Skeletal muscle satellite cell (primary cell): ENCODE data around the gene KLK1.

ENCODE experiments used
- H3K27me3 ChIP-seq: 2 replicates; pipeline ENCODE4 v1.7.0; 2013; ENCODE audit warnings: low read length; ENCODE audit not compliant: control insufficient read depth, insufficient read depth
- H3K36me3 ChIP-seq: 2 replicates; pipeline ENCODE4 v1.7.0; 2013; ENCODE audit warnings: mild to moderate bottlenecking, control low read depth, low read length; ENCODE audit not compliant: insufficient read depth
- H3K4me1 ChIP-seq: 2 replicates; pipeline ENCODE4 v1.7.0; 2013; ENCODE audit warnings: low read length; ENCODE audit not compliant: control insufficient read depth, insufficient read depth
- H3K4me2 ChIP-seq: 2 replicates; pipeline ENCODE4 v1.7.0; 2013; ENCODE audit warnings: mild to moderate bottlenecking, low read length
- H3K4me3 ChIP-seq: 2 replicates; pipeline ENCODE4 v1.7.0; 2013; ENCODE audit warnings: low read length
- H3K9ac ChIP-seq: 2 replicates; pipeline ENCODE4 v1.7.0; 2013; ENCODE audit warnings: mild to moderate bottlenecking, low read depth, low read length, moderate library complexity
- H3K9me3 ChIP-seq: replicated peaks from 2 replicates; pipeline ENCODE4 v1.7.0; 2013; ENCODE audit warnings: mild to moderate bottlenecking, control low read depth, low read length

Gene KLK1

DNA sequence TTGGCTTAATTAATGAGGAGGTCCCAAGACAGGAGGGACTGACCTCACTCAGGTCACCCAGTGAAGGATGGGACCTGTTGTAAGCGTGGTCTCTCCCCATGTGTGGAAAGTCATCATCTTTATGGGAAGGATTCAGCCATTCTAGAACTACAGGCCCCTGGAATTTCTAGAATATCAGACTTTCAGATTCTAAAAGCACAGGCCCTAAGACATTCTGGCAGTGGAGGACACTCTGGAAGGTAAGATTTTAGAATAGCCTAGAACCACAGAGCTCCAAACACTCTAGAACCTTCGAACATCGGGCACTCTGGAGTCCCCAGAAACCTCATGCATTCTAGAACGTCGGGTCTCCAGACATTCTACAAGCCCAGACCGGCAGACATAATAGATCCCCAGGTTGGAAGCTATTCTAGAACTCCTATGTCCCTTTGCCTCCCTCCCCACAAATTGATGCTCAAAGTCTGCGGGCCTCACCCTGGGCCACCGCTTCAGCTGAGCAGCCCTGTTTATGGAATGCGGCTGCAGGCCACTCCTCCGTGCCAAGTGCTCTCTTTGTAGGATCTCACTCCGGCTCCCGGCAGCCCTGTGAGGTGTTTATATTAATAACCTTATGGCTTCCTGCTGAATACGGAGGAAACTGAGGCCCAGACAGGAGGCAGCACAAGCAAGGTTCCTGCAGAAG, 11.7 kb upstream of the KLK1 start:
- no peaks in the 10 kb centered on the region for H3K4me1 ChIP-seq
- H3K9me3 ChIP-seq: no peaks in the 10 kb centered on the region
- H3K9ac ChIP-seq: peak overlapping the region; percentile 56
- H3K27me3 ChIP-seq: no peaks in the 10 kb centered on the region
- no peaks in the 10 kb centered on the region for H3K36me3 ChIP-seq
- H3K4me3 ChIP-seq: peak overlapping the region; percentile 80
- H3K4me2 ChIP-seq: peak overlapping the region; percentile 97

DNA sequence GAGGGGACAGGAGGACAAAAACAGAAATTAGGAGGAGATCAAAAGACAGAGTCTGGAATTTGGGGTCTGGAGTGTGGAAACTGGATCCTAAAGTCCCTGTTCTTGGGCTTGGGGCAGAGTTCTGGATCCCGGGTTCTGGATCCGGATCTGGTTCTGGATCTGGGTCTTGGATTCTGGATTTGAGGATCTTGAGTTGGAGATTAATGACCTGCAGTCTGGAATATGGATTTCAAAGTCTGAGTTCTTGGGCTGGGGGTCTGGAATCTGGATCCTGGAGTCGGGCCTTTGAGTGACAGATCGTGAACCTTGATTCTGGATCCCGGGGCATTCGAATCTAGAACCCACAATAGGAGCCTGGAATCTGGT, 10.2 kb upstream of the KLK1 start:
- Histone ChIP-seq H3K9me3 (no peaks in the 10 kb centered on the region), H3K4me3 (no peak overlapping the region), H3K4me1 (no peaks in the 10 kb centered on the region), H3K27me3 (no peaks in the 10 kb centered on the region), H3K9ac (no peak overlapping the region), H3K4me2 (no peak overlapping the region), H3K36me3 (no peaks in the 10 kb centered on the region)

DNA sequence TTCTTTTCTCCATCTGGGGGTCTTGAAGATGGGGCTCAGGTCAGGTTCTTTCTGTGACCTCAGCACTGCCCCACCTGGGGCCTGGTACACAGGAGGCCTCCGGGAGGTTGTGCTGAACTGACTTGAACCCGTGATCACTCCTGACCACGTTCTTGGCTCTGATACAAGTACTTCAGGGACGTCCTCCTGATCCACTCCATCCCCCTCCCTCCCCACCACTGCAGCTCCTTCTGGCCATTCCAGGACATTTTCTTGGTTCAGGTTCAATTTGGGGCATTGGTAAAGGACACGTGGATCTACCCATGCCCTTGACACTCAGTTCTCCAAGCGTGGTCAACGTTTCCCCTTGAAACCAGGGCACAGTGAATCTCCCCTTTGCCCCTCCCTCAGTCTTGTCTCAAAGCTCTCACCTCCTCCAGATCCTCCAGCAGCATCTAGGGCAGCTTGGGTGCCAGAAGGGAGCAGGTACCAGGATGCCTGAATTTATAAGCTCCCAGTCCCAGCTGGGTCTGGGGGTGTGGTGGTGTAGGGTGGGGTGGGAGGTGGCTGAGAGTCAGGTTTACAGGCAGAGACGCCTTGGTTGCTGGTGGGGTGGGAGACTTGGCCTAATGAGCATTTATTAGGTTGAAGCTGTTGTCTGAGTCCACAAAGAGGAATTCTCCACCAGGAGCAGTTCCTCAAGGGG, 9.7 kb upstream of the KLK1 start, which contains the start of gene KLK15:
Gene KLK15 (minus strand): TSS at position 458 of the 685 bp plus-strand sequence. CDS start 2,082 bp downstream, outside the sequence.
- Histone ChIP-seq H3K9me3 (no peaks in the 10 kb centered on the region), H3K36me3 (no peaks in the 10 kb centered on the region), H3K4me2 (no peak within 1 kb of the TSS), H3K4me3 (no peak within 1 kb of the TSS), H3K4me1 (no peaks in the 10 kb centered on the region), H3K27me3 (no peaks in the 10 kb centered on the region), H3K9ac (no peak within 1 kb of the TSS)

DNA sequence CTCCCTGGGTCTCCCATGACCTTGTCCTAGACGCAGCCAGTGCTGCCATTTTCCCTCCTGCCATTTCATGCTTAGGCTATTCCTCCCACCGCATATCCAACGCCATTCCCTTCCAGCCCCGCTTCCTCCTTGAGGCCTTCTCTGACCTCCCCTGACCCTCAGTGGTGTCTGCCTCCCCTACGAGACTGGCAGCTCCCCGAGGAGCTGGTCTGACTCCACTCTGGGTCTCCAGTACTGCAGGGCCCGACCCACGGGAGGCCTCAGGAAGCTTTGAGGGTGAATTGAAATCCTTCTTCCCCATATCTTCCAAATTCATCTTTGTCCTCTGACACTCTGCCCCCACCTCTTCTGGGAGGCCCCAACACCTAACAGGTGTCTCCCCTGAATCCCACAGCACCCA, 9.1 kb upstream of the KLK1 start:
- H3K4me1 ChIP-seq: no peaks in the 10 kb centered on the region
- no peak overlapping the region for H3K4me2 ChIP-seq
- H3K9ac ChIP-seq: no peak overlapping the region
- H3K9me3 ChIP-seq: no peaks in the 10 kb centered on the region
- H3K27me3 ChIP-seq: no peaks in the 10 kb centered on the region
- no peaks in the 10 kb centered on the region for H3K36me3 ChIP-seq
- no peak overlapping the region for H3K4me3 ChIP-seq

DNA sequence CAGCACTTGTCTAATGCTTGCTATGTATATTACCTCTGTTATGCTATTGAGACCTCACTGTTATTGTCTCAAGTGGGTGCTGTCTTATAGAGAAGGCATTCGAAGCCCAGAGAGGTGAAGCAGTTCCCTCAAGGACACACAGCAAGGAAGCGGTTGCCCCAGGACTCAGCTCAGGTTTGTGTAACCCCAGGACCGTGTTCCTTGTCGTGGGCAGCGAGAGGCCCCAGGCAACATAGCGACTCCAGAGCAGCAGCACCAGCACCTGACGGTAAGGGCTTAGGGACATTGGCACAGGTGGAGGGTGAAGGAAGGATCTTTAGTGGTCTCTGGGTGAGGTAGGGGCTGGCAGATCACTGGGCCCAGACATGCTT, 7.4 kb upstream of the KLK1 start:
- Histone ChIP-seq H3K4me1 (no peaks in the 10 kb centered on the region), H3K36me3 (no peaks in the 10 kb centered on the region), H3K27me3 (no peaks in the 10 kb centered on the region), H3K4me3 (no peak overlapping the region), H3K9ac (no peak overlapping the region), H3K4me2 (no peak overlapping the region), H3K9me3 (no peaks in the 10 kb centered on the region)

DNA sequence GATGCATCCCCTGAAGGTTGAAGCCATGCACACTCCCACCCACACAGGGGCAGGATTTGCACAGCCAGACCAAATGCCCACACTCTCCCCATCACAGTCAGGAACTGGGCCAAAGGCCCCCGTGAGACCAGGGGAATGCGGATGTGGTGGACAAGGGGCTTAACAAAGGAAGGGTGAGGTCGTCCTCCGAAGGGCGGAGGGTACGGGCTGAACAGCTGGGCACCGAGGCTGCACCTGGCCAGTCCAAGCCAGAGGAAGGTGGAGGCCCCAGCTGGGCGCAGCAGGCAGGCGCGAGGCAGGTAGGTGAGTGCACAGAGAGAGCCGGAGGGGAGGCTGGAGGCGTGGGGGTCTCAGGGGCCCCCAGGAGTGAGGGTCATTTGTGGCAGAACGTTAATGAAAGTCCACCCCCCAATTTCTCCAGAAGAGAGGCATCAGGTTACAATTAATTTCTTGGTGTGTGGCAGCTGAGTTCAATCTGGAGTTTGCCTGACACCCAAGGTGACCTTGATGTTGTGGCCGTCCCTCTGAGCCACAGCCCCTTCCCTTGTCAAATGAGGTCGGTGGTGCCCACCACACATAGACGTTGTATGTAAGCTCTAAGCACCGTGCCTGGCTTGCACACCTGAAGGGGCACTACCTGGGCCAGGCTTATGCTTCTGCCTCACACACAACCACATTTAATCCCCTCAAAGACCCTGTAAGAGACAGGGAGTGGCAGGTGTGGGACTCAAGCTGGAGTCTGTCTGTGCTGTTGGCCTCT, 6.9 kb upstream of the KLK1 start:
- H3K4me2 ChIP-seq: no peak overlapping the region
- H3K9me3 ChIP-seq: no peaks in the 10 kb centered on the region
- H3K9ac ChIP-seq: no peak overlapping the region
- no peaks in the 10 kb centered on the region for H3K36me3 ChIP-seq
- H3K4me3 ChIP-seq: no peak overlapping the region
- H3K27me3 ChIP-seq: no peaks in the 10 kb centered on the region
- no peaks in the 10 kb centered on the region for H3K4me1 ChIP-seq

DNA sequence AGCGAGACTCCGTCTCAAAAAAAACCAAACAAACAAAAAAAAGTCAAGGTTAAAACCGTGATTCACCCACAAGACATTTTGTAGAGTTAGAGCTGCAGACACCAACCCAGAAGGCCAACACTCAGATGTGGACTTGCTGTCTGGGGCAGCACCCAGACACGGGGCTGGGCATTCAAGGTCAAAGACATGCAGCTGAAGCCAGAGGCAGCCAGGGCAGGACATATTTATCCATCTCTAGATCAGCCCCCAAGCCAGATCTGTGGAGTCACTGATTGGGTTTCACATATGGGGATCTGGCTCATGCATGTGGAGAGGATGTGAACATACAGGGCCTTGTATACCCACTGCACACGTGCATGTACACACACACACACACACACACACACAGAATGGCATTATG, 6.2 kb upstream of the KLK1 start:
- Histone ChIP-seq H3K9ac (no peak overlapping the region), H3K4me2 (no peak overlapping the region), H3K27me3 (no peaks in the 10 kb centered on the region), H3K4me3 (no peak overlapping the region), H3K36me3 (no peaks in the 10 kb centered on the region), H3K9me3 (no peaks in the 10 kb centered on the region), H3K4me1 (no peaks in the 10 kb centered on the region)

DNA sequence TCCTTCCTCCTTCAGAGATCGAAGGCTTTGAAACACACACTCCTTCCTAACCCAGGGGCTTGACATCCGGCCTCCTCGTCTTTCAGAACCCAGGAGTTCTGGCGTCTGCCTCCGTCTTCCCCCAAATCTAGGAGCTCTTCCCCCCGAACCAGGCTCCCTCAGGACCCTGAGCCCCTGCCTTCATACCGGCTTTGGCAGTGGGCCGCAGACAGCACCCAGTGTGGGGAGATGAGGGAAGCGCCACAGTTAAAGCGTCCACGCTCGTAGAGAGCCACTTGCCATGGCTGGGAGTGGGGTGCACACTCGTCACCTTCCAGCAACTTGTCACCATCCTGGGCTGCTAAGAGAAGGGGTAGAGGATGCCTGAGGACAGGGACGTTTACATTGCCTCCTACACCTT, 3.9 kb upstream of the KLK1 start:
- Histone ChIP-seq H3K9me3 (no peaks in the 10 kb centered on the region), H3K27me3 (peaks cover under 1% of the 10 kb centered on the region), H3K36me3 (no peaks in the 10 kb centered on the region), H3K4me3 (no peak overlapping the region), H3K9ac (no peak overlapping the region), H3K4me1 (no peaks in the 10 kb centered on the region), H3K4me2 (no peak overlapping the region)

DNA sequence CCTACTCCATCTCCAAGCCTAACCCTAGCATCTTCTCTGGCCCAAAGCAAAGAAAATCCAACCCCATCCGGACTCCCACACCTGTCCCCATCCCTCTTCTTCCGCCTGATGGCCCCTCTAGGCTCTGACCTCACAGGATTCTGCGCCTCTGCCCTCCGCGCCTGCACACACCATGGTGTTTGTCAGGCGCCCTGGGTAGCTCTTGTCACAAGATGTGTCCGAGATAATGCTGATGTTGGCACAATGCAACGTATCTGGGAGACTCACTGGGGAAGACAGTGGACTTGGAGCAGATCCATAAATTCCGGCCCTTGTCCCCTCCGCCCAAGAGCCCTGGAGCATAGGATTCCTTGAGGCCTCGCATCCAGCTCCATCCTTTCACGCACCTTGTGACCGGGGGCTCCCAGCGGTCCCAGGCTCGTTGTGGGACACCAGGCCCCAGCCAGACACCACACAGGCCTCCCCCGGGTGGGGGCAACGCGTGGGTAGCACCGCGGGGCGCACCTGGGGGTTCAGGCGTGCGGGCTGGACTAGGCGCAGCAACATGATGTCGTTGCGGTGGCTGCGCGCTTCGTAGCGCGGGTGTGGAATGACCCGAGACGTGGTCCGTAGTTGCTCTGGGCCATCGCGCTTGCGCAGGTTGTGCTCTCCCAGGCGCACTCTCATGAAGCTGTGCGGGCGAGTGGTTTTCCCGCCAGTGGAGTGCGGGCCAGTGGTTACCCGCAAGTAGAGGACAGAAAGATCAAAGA, 3.1 kb upstream of the KLK1 start:
- Histone ChIP-seq H3K9me3 (no peaks in the 10 kb centered on the region), H3K36me3 (no peaks in the 10 kb centered on the region), H3K4me3 (no peak overlapping the region), H3K27me3 (peaks cover 9% of the 10 kb centered on the region), H3K4me2 (no peak overlapping the region), H3K9ac (no peak overlapping the region), H3K4me1 (no peaks in the 10 kb centered on the region)

DNA sequence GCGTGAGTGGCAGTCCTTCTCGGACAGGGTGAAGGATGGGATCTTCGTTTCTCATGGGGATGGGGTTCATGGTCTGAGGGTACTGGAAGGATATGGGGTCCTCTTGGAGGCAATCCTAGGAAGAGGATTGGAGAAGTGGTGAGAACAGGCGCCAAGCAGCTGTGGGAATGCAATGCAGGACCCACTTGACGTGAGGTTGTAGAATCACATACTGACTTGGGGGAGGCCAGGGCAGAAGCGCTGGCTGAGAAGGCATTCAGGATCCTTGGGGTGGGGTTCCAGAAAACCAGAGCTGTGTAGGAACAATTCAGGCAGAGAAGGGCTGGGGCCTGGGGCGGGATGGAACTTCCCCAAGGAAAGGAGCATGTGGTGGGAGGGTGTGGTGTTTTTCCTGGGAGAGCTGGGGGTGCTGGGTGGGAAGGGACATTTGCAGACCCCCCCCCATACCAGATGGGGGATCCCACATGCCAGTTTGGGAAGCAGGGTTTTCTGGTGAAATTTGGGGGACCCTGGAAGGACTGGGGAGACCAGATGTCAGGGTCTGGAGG, 852 bp downstream of the KLK1 start:
- Histone ChIP-seq H3K27me3 (peaks cover 38% of the 10 kb centered on the region), H3K9me3 (no peaks in the 10 kb centered on the region), H3K4me2 (no peak overlapping the region), H3K4me1 (no peaks in the 10 kb centered on the region), H3K9ac (no peak overlapping the region), H3K4me3 (no peak overlapping the region), H3K36me3 (no peaks in the 10 kb centered on the region)

DNA sequence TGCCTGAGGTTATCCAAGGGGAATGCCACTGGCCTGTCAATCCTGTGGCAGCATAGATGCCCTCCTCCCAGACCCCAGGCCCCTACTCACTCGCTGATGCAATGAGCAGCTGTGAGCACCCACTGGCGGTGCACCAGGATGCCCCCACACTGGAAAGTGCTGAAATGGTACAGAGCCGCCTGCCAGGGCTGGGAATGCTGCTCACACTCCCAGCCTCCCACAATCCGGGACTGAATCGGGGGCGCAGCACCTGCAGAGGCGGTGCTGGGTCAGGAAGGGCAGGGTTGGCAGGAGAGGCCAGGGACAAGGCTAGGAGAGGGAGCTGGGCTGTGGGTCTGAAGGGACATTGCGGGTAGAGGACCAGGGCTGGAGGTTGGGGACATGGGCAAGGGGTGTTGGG, 2.0 kb downstream of the KLK1 start:
- H3K36me3 ChIP-seq: no peaks in the 10 kb centered on the region
- peaks cover 38% of the 10 kb centered on the region for H3K27me3 ChIP-seq
- no peaks in the 10 kb centered on the region for H3K4me1 ChIP-seq
- no peak overlapping the region for H3K9ac ChIP-seq
- H3K9me3 ChIP-seq: no peaks in the 10 kb centered on the region
- no peak overlapping the region for H3K4me3 ChIP-seq
- H3K4me2 ChIP-seq: no peak overlapping the region
